Chondrocyte (in vitro differentiated cells): Measurements from ENCODE around the gene ZNF148. TPM values are rescaled to one million over a fixed set of nuclear protein-coding genes. Genes with fewer than 3 reads are reported as not detected.

Experiments used
- DNase-seq: peaks from one replicate; pipeline ENCODE4 v3.0.0; 2021; ENCODE audit warnings: mixed read lengths, low spot score
- H3K27ac Mint-ChIP-seq: one replicate; pipeline ENCODE4 v1.8.0; 2021; ENCODE audit warnings: mild to moderate bottlenecking, moderate library complexity, mixed read lengths; ENCODE audit not compliant: unreplicated experiment
- H3K27me3 Mint-ChIP-seq: 2 replicates; pipeline ENCODE4 v1.8.0; 2021; ENCODE audit warnings: low read depth, mixed read lengths
- H3K36me3 Mint-ChIP-seq: 2 replicates; pipeline ENCODE4 v1.8.0; 2021; ENCODE audit warnings: low read depth, mixed read lengths
- H3K4me1 Mint-ChIP-seq: 2 replicates; pipeline ENCODE4 v1.8.0; 2021; ENCODE audit warnings: low read depth, mild to moderate bottlenecking, mixed read lengths
- H3K4me3 Mint-ChIP-seq: one replicate; pipeline ENCODE4 v1.8.0; 2021; ENCODE audit warnings: mild to moderate bottlenecking, moderate library complexity, mixed read lengths; ENCODE audit not compliant: unreplicated experiment
- H3K9me3 Mint-ChIP-seq: 2 replicates; pipeline ENCODE4 v1.8.0; 2021; ENCODE audit warnings: low read depth, mixed read lengths
- CTCF ChIP-seq: fragments of 200-600 bp; sonication (generic); IDR thresholded peaks from 2 replicates; pipeline ENCODE4 v1.5.0; 2021; ENCODE audit warnings: antibody characterized with exemption, mild to moderate bottlenecking, moderate library complexity
- total RNA-seq: library from RNA; stranded (reverse); gene quantifications from 3 replicates; pipeline ENCODE4 v1.2.1, GENCODE V29; 2021

ZNF148 gene
- total RNA-seq, 1 donor from 2014 or later: 45.9 TPM

GRCh38 chr3:125229707-125230106 is 145.4 kb downstream of the ZNF148 start:
- Mint-ChIP-seq H3K36me3 (peaks cover 15% of the 10 kb centered on the region), H3K9me3 (no peaks in the 10 kb centered on the region), H3K4me1 (peaks cover 20% of the 10 kb centered on the region), H3K4me3 (no peak overlapping the region), H3K27me3 (no peaks in the 10 kb centered on the region), H3K27ac (no peak overlapping the region)
- TF ChIP-seq CTCF: no peak
- DNase-seq: no peak

- DNase-seq: no peak
- Mint-ChIP-seq H3K4me3 (no peak overlapping the region), H3K4me1 (peaks cover 20% of the 10 kb centered on the region), H3K27me3 (no peaks in the 10 kb centered on the region), H3K9me3 (no peaks in the 10 kb centered on the region), H3K36me3 (peaks cover 15% of the 10 kb centered on the region), H3K27ac (no peak overlapping the region)
- no peak for TF ChIP-seq CTCF
Measured at GRCh38 chr3:125229168-125229567, 146.0 kb downstream of the ZNF148 start.

- no peak for DNase-seq
- Mint-ChIP-seq H3K27ac (no peak overlapping the region), H3K36me3 (no peaks in the 10 kb centered on the region), H3K27me3 (no peaks in the 10 kb centered on the region), H3K4me1 (no peaks in the 10 kb centered on the region), H3K9me3 (no peaks in the 10 kb centered on the region), H3K4me3 (no peak overlapping the region)
- no peak for TF ChIP-seq CTCF
Measured at GRCh38 chr3:125221831-125222230, 153.3 kb downstream of the ZNF148 start.

- Mint-ChIP-seq H3K27me3 (no peaks in the 10 kb centered on the region), H3K36me3 (no peaks in the 10 kb centered on the region), H3K9me3 (no peaks in the 10 kb centered on the region), H3K4me3 (no peak overlapping the region), H3K27ac (no peak overlapping the region), H3K4me1 (no peaks in the 10 kb centered on the region)
- no peak for DNase-seq
- no peak for TF ChIP-seq CTCF
Measured at GRCh38 chr3:125220727-125221429, 154.2 kb downstream of the ZNF148 start.

- Mint-ChIP-seq H3K36me3 (no peaks in the 10 kb centered on the region), H3K4me3 (no peak overlapping the region), H3K9me3 (no peaks in the 10 kb centered on the region), H3K27me3 (no peaks in the 10 kb centered on the region), H3K4me1 (no peaks in the 10 kb centered on the region), H3K27ac (no peak overlapping the region)
- no peak for DNase-seq
- no peak for TF ChIP-seq CTCF
Measured at GRCh38 chr3:125220183-125220582, 154.9 kb downstream of the ZNF148 start.
